Central memory CD4-positive, alpha-beta T cell (primary cell): ENCODE data around the gene CHST5.
A peak's percentile ranks its signal among the peaks of the same experiment; 100 is the strongest.

ENCODE experiments used
- DNase-seq: peaks from one replicate; pipeline ENCODE4 v3.0.0; 2022
- total RNA-seq, 3 experiments: gene quantifications; one replicate each; lab custom pipeline; 2026; lab: John Stamatoyannopoulos, UW

The CHST5 gene
- 0 to 0.16 (median 0) reads per million in 3 experiments for total RNA-seq

- no peak for DNase-seq
Measured at GRCh38 chr16:75535901-75536300, at the start of gene CHST5. Gene CHST5, minus strand, starts transcription at chr16:75536108. Its CDS starts 5,724 bp downstream, at chr16:75530384.

- no peak for DNase-seq
Measured at GRCh38 chr16:75584108-75584507, 48.2 kb upstream of the CHST5 start.

- no peak for DNase-seq
Measured at GRCh38 chr16:75579281-75579834, 43.5 kb upstream of the CHST5 start.

GRCh38 chr16:75578725-75579124 is 42.8 kb upstream of the CHST5 start:
- DNase-seq = no peak

GRCh38 chr16:75578212-75578611 is 42.3 kb upstream of the CHST5 start:
- no peak for DNase-seq

GRCh38 chr16:75576384-75576811 is 40.5 kb upstream of the CHST5 start:
- DNase-seq = no peak

- no peak for DNase-seq
Measured at GRCh38 chr16:75575958-75576357, 40.0 kb upstream of the CHST5 start.

- no peak for DNase-seq
Measured at GRCh38 chr16:75573955-75574354, 38.0 kb upstream of the CHST5 start.

- DNase-seq = no peak
Measured at GRCh38 chr16:75572864-75573542, 37.1 kb upstream of the CHST5 start.

- no peak for DNase-seq
Measured at GRCh38 chr16:75570396-75571065, 34.6 kb upstream of the CHST5 start.

GRCh38 chr16:75567911-75568310 is 32.0 kb upstream of the CHST5 start:
- no peak for DNase-seq

- peak; percentile 28 for DNase-seq
Measured at GRCh38 chr16:75566758-75567255, 30.9 kb upstream of the CHST5 start.

GRCh38 chr16:75566040-75566757 is 30.3 kb upstream of the CHST5 start, which contains the start of gene GABARAPL2:
Gene GABARAPL2, plus strand, starts transcription at chr16:75566379. Its CDS starts 108 bp downstream, at chr16:75566487.
- DNase-seq = peak; percentile 88

GRCh38 chr16:75565640-75566039 is 29.7 kb upstream of the CHST5 start:
- no peak for DNase-seq

- no peak for DNase-seq
Measured at GRCh38 chr16:75559564-75560372, 23.9 kb upstream of the CHST5 start.

- DNase-seq = no peak
Measured at GRCh38 chr16:75558846-75559401, 23.0 kb upstream of the CHST5 start.

GRCh38 chr16:75556431-75556950 is 20.6 kb upstream of the CHST5 start:
- no peak for DNase-seq

- DNase-seq = peak; percentile 95
Measured at GRCh38 chr16:75555707-75556430, 20.0 kb upstream of the CHST5 start, which contains the start of gene TMEM231. Gene TMEM231, minus strand, starts transcription at chr16:75556252. Its CDS starts 43 bp downstream, at chr16:75556209.

GRCh38 chr16:75555213-75555706 is 19.4 kb upstream of the CHST5 start:
- no peak for DNase-seq

GRCh38 chr16:75552951-75553350 is 17.0 kb upstream of the CHST5 start:
- no peak for DNase-seq
